ENCODE data around the gene SLU7. TPM values are rescaled to one million over a fixed set of nuclear protein-coding genes. Genes with fewer than 3 reads are reported as not detected.

Gene SLU7
- total RNA-seq, 1 donor from 2014 or later: 26.2 TPM

- no peak for DNase-seq (ENCODE audit: low spot score)
Measured at GRCh38 chr5:160367261-160367660, 51.6 kb downstream of the SLU7 start.

GRCh38 chr5:160366230-160366629 is 52.7 kb downstream of the SLU7 start:
- DNase-seq (ENCODE audit: low spot score): no peak

GRCh38 chr5:160363660-160364395 is 55.1 kb downstream of the SLU7 start:
- no peak for DNase-seq (ENCODE audit: low spot score)

GRCh38 chr5:160363211-160363610 is 55.7 kb downstream of the SLU7 start:
- DNase-seq (ENCODE audit: low spot score): peak; percentile 80

GRCh38 chr5:160361624-160362228 is 57.2 kb downstream of the SLU7 start:
- no peak for DNase-seq (ENCODE audit: low spot score)

- DNase-seq (ENCODE audit: low spot score): no peak
Measured at GRCh38 chr5:160360310-160360709, 58.6 kb downstream of the SLU7 start.

GRCh38 chr5:160359816-160360215 is 59.1 kb downstream of the SLU7 start:
- DNase-seq (ENCODE audit: low spot score): peak; percentile 71

- no peak for DNase-seq (ENCODE audit: low spot score)
Measured at GRCh38 chr5:160359242-160359641, 59.6 kb downstream of the SLU7 start.

- peak; percentile 51 for DNase-seq (ENCODE audit: low spot score)
Measured at GRCh38 chr5:160357861-160358411, 60.9 kb downstream of the SLU7 start.

GRCh38 chr5:160357394-160357793 is 61.5 kb downstream of the SLU7 start:
- no peak for DNase-seq (ENCODE audit: low spot score)

GRCh38 chr5:160356550-160357347 is 62.1 kb downstream of the SLU7 start:
- DNase-seq (ENCODE audit: low spot score): peak; percentile 40

GRCh38 chr5:160354666-160355065 is 64.2 kb downstream of the SLU7 start:
- no peak for DNase-seq (ENCODE audit: low spot score)

GRCh38 chr5:160353379-160353778 is 65.5 kb downstream of the SLU7 start:
- DNase-seq (ENCODE audit: low spot score): no peak

GRCh38 chr5:160352308-160352707 is 66.6 kb downstream of the SLU7 start:
- DNase-seq (ENCODE audit: low spot score): no peak

Other genes with a start within 250 kb of the SLU7 start
- not detected for gene FABP6, start 189.6 kb downstream of the SLU7 start, total RNA-seq (ENCODE audit: insufficient read depth, low replicate concordance)
- 0.72 TPM for gene CCNJL, start 106.5 kb downstream of the SLU7 start, total RNA-seq (ENCODE audit: insufficient read depth, low replicate concordance)
- gene C1QTNF2, start 48.5 kb downstream of the SLU7 start, total RNA-seq (ENCODE audit: insufficient read depth, low replicate concordance): not detected
- gene FAM200C, start 19.0 kb downstream of the SLU7 start, total RNA-seq (ENCODE audit: insufficient read depth, low replicate concordance): 14.7 TPM
- 54.7 TPM for gene PTTG1, start 2.8 kb upstream of the SLU7 start, total RNA-seq (ENCODE audit: insufficient read depth, low replicate concordance)

Measured in umbilical cord (tissue), 2 donors.